ENCODE data around the gene BTNL9.

DNA sequence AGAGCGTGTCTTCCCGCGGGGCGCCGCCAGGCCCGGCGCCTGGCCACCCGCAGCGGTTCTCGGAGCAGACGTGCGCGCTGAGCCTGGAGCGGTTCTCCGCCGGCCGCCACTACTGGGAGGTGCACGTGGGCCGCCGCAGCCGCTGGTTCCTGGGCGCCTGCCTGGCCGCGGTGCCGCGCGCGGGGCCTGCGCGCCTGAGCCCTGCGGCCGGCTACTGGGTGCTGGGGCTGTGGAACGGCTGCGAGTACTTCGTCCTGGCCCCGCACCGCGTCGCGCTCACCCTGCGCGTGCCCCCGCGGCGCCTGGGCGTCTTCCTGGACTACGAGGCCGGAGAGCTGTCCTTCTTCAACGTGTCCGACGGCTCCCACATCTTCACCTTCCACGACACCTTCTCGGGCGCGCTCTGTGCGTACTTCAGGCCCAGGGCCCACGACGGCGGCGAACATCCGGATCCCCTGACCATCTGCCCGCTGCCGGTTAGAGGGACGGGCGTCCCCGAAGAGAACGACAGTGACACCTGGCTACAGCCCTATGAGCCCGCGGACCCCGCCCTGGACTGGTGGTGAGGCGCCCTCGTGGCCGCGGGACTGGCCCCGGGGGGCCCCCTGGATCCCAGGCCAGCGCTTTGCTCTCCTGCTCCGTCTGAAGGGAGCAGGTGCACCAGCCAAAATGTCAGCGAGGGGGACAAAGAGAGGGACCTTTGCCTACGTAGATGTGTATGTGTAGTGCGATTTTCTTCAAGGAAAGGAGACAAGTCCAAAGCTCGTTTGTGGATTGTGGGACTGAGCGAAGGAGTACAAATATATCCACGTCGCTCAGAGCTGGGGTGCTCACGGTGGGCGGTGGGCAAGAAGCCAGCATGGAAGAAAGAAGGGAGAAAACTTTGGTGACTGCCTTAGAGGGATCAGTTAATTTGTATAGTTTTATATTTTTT lies 19.5 kb downstream of the BTNL9 start:
- TF ChIP-seq POLR2AphosphoS5 (IDR thresholded peaks at IDR 0.05), result no peak
- TF ChIP-seq, protein P1, sequence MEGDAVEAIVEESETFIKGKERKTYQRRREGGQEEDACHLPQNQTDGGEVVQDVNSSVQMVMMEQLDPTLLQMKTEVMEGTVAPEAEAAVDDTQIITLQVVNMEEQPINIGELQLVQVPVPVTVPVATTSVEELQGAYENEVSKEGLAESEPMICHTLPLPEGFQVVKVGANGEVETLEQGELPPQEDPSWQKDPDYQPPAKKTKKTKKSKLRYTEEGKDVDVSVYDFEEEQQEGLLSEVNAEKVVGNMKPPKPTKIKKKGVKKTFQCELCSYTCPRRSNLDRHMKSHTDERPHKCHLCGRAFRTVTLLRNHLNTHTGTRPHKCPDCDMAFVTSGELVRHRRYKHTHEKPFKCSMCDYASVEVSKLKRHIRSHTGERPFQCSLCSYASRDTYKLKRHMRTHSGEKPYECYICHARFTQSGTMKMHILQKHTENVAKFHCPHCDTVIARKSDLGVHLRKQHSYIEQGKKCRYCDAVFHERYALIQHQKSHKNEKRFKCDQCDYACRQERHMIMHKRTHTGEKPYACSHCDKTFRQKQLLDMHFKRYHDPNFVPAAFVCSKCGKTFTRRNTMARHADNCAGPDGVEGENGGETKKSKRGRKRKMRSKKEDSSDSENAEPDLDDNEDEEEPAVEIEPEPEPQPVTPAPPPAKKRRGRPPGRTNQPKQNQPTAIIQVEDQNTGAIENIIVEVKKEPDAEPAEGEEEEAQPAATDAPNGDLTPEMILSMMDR (IDR thresholded peaks at IDR 0.05), result no peak
